ENCODE data around the gene MBD3. TPM values are rescaled to one million over a fixed set of nuclear protein-coding genes. Genes with fewer than 3 reads are reported as not detected.

The MBD3 gene
- polyA plus RNA-seq, 6 donors from 2014 or later, result 7.7 to 24.4 (median 12.9) TPM

DNA sequence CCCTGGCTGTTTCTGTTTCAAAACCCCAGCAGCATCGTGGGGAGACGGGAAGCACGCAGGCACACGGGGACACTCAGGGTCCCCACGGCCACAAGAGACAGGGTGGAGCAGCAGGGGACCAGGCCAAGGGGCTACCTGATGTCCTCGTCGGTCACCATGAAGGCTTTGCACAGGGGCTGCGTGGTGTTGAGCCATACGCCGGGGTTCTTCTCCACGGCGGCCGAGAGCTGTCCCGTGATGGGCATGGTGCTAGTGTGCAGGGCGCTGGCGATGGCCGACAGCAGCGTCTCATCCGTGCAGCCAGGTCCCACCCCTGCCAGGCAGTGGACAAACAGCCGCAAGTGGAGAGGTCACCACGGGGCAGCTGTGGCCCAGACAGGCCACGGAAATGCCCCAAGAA lies 11.7 kb downstream of the MBD3 start:
- Mint-ChIP-seq H3K4me1 (peaks cover 2 to 12% (median 6%) of the 10 kb centered on the region in 3 donors), H3K36me3 (peaks cover 0 to 3% of the 10 kb centered on the region in 2 donors), H3K27ac (no peak overlapping the region), H3K9me3 (no peaks in the 10 kb centered on the region), H3K4me3 (no peak overlapping the region), H3K27me3 (no peaks in the 10 kb centered on the region)
- ATAC-seq (ENCODE audit: low read depth in 2 of 2), result no peak
- no peak for DNase-seq

DNA sequence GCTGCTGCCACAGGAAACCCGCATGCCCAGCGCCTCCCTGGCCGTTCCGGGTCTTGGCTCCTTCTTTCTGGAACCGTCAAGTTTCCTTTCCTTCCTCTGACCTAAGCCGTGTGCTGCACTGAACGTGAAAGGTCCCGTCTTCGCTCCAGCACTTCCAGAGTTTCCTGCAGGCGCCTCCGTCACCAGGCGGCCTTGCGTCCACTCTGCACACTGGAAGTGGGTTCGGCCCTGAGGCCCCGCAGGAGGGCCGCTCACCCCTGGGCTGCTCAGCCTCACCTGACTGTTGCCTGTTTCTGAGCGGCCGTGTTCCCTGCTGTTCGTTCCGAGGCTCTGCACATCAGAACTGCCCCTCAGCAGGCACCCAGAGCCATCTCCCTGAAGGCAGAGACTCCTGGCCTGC lies 12.3 kb downstream of the MBD3 start:
- no peak for DNase-seq
- H3K27me3 Mint-ChIP-seq, result no peaks in the 10 kb centered on the region
- H3K27ac Mint-ChIP-seq, result no peak overlapping the region
- peaks cover 0 to 8% of the 10 kb centered on the region in 2 donors for H3K36me3 Mint-ChIP-seq
- peaks cover 6 to 7% (median 6%) of the 10 kb centered on the region in 3 donors for H3K4me1 Mint-ChIP-seq
- no peaks in the 10 kb centered on the region for H3K9me3 Mint-ChIP-seq
- ATAC-seq (ENCODE audit: low read depth in 2 of 2), result no peak
- H3K4me3 Mint-ChIP-seq, result peak overlapping the region in 1 of 8 donors; percentile 47

DNA sequence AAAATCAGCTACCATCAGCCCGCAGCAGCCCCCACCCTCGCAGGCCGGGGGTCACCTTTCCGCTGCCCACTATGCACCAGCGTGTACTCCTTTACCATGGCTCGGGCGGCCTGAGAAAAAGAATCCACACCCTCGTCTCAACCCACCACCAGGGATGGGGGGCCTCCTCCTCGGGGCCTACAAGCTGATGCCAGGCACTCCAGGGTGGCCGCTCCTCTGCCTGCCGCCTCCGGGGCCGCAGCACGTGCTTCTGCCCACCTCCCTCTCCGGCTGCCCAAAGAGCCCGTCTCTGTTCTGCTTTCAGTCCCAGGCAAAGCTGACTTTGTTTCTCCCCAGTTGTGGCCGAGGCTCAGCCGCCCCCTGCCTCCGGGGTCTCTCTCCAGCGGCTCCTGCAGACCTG lies 13.4 kb downstream of the MBD3 start:
- no peaks in the 10 kb centered on the region for H3K9me3 Mint-ChIP-seq
- ATAC-seq (ENCODE audit: low read depth in 2 of 2) (no peak), DNase-seq (no peak)
- H3K4me3 Mint-ChIP-seq, result no peak overlapping the region
- peak overlapping the region in 1 of 6 donors; percentile 82 for H3K27ac Mint-ChIP-seq
- H3K4me1 Mint-ChIP-seq, result peaks cover 5% of the 10 kb centered on the region in 3 donors
- H3K36me3 Mint-ChIP-seq, result peaks cover 0 to 8% of the 10 kb centered on the region in 2 donors
- H3K27me3 Mint-ChIP-seq, result no peaks in the 10 kb centered on the region

DNA sequence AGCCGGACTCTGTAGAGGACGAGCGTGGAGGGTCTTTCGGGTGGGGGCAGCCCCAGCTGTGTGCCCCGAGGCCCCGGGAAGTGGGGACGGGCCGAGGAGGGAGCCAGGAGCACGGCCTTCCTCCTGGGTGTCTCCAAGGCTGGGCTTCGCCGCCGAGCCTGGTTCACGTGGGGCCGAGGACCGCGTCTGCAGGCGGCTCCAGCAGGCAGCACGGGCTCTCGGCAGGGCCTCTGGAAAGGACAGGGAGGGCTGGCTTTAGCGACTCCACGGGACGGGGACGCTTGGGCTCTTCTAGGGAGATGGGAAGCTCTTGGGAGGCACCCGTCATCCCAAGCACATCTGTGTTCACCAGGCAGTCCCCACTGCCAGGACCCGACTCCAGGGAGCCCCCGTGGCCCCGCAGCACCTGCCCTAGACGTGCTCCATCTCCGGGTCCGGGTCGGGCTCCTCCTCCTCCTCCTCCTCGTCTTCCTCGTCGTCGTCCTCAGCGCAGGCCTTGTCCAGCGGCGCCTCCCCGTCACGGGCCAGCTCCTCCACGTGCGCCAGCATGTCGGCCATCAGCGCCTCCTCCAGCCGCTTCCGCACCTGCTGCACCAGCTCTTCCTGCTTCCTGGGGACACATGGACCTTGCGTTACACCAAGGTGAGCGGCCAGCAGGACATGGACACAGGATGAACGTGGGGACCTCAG lies 14.6 kb downstream of the MBD3 start:
- Mint-ChIP-seq H3K27me3 (no peaks in the 10 kb centered on the region), H3K9me3 (no peaks in the 10 kb centered on the region), H3K36me3 (peaks cover 0 to 8% of the 10 kb centered on the region in 2 donors), H3K27ac (no peak overlapping the region), H3K4me1 (peaks cover 4 to 8% (median 5%) of the 10 kb centered on the region in 3 donors), H3K4me3 (peak overlapping the region in 1 of 8 donors; percentile 50)
- no peak for DNase-seq
- no peak for ATAC-seq (ENCODE audit: low read depth in 2 of 2)

DNA sequence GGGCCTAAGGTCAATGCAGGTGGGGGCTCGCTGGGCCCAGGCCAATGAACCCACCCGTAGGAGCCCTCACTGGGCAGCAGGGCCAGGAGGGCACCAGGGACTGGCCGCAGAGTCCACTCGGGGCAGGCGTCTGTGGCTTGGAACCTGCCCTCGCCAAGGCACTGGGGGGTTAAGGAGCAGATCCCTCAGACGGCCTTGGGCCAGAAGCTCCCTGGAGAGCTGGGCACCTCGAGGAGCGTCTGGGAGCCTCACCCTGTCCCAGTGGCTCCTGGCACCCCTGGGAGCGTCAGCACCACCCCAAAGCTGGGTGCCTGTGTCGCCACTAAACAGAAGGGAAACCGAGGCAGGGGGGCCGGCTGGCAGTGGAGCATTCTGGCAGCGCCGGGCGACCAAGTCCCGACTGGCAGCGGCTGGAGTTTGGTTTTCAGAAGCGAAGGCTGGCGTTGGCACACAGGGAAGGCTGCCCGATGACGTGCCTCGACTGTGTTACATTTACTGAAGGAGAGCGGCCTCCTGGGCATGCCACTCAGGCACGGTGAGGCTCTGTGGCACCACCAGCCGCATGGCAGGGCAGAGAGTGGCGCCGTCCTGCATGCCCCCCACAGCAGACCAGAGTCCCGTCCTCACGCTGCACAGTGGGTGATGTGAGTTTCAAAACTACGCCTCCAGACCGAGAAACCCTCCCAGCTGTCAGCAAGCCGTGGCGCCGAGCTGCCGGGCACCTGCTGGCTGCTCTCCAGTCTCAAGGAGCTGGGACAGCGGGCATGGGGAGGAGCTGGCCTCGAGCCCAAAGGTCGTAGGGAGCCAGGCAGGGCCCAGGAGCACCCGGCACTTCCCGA lies 15.4 kb downstream of the MBD3 start:
- no peaks in the 10 kb centered on the region for H3K27me3 Mint-ChIP-seq
- no peak overlapping the region for H3K27ac Mint-ChIP-seq
- no peak overlapping the region for H3K4me3 Mint-ChIP-seq
- H3K4me1 Mint-ChIP-seq, result peaks cover 4 to 8% (median 5%) of the 10 kb centered on the region in 3 donors
- DNase-seq (no peak), ATAC-seq (ENCODE audit: low read depth in 2 of 2) (no peak)
- no peaks in the 10 kb centered on the region for H3K9me3 Mint-ChIP-seq
- H3K36me3 Mint-ChIP-seq, result peaks cover 0 to 8% of the 10 kb centered on the region in 2 donors

DNA sequence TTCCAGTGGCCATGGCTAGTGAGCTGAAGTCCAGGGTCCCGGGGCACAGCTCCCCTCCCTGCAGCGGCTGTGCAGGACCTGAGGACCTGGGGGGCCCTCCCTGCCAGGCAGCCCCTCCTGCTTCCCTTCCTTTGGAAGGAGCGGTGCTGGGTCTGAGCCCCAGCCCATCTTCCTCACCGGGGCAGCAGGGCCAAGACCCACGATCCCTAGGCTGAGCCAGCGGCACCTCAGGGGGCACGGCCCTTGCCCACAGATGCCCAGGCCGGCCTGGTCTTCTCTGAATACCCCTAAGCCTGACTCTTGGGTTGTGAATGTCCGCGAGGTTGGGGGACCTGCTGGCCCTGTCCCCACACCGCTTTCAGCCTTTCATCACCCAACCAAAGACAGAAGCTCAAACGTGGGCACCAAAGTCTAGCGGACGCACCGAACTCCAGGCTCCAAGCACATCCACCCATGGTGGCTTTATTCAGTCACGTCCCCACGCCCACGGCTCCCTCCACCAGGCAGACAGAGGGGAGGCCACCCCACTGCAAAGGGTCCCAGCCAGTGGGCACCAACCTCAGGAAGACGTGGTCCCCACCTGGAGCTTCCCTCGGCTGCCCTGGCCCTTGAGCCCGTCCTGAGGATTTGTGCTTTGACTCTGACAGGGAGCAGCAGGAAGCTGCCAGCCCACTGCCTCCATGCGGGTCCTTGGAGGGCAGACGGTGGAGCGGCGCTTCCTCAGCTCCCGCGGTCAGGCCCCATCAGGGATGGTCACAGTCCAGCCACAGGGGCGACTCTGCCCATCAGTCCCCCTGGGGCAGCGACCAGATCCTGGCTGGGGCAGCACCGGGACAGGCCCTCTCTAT lies 16.2 kb downstream of the MBD3 start:
- H3K27me3 Mint-ChIP-seq, result no peaks in the 10 kb centered on the region
- peaks cover 4 to 8% (median 5%) of the 10 kb centered on the region in 3 donors for H3K4me1 Mint-ChIP-seq
- peaks cover 0 to 8% of the 10 kb centered on the region in 2 donors for H3K36me3 Mint-ChIP-seq
- no peak overlapping the region for H3K4me3 Mint-ChIP-seq
- no peaks in the 10 kb centered on the region for H3K9me3 Mint-ChIP-seq
- DNase-seq (no peak), ATAC-seq (ENCODE audit: low read depth in 2 of 2) (no peak)
- peak overlapping the region in 1 of 6 donors; percentile 52 for H3K27ac Mint-ChIP-seq

DNA sequence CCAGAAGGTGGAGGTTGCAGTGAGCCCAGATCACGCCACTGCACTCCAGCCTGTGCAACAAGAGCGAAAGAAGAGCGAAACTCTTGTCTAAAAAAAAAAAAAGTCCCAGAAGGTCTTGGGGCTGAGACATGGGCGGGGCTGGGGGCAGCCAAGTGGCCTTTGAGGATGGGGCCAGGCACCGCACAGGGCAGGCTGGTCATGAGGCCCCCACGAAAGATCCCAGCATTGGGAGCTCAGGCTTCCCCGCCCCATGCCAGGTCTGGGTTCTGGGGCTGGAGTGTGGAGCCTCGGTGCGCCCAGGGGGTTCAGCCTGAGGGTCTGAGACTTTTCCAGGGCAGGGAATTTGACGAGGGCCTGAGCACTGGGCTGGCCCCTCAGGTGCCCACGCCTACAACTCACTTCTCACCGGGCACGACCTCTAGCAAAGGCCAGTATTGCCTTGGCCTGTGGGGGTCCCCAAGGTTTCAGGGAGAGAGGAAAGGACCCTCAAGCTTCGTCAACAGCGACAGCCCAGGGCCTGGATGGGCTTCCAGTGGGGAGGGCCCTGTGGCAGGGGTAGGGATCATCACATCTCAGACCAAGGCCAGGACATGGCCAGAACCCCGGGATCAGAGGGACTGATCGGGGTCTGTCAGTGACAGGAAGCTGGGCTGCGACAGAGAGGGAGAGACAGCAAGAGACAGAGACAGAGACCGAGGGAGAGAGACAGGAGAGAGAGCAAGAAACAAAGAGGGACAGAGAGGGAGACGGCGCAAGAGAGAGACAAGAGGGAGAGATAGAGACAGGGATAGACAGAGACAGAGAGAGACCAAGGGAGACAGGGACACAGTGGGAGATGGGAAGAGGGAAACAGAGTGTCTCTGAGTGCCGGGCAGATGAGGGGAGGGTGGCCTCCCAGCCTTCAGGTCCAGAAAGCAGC lies 17.1 kb downstream of the MBD3 start:
- ATAC-seq (ENCODE audit: low read depth in 2 of 2) (no peak), DNase-seq (no peak)
- Mint-ChIP-seq H3K4me1 (peaks cover 4 to 9% (median 5%) of the 10 kb centered on the region in 3 donors), H3K27me3 (peaks cover 0 to 1% (median under 1%) of the 10 kb centered on the region in 3 donors), H3K36me3 (peaks cover 0 to 8% of the 10 kb centered on the region in 2 donors), H3K9me3 (no peaks in the 10 kb centered on the region), H3K27ac (peak overlapping the region in 2 of 6 donors; percentile 52 to 76), H3K4me3 (no peak overlapping the region)

DNA sequence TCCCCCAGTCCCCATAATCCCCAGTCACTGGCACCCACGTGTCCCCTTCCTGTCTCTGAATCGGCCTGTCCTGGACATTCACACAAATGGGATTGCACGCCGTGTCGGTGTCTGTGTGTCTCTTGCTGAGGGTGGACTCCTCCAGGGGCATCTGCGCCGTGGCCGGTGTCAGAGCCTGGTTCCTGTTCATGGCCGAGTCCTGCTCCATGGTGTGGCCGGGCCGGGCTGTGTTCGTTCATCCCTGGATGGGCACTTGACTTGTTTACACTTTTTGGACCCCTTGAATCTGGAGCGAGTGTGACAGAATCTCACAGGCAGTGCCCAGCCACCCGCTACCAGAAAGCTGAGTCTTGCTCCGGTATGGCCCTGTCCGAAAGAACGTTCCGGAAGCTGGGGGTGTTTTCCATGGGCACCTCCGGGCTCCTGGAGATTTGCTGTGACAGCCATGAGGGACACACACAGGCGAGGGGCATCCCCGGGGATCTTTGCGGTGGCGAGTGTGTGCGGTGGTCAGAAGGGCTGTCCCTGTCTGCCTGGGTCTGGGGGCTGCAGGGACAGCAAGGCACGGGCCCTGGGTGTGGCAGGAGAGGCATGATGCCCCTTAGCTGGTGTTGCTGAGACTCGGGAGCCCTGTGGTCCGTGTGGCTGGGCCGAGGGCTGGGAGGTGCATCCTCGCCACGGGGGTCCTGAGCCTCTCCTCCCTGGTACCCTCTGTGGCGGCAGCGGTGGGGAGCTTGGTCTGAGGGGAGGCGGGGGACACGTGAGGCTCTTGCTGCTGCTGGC lies 18.1 kb downstream of the MBD3 start:
- peaks cover 0 to 8% of the 10 kb centered on the region in 2 donors for H3K36me3 Mint-ChIP-seq
- H3K9me3 Mint-ChIP-seq, result no peaks in the 10 kb centered on the region
- H3K4me1 Mint-ChIP-seq, result peaks cover 12 to 18% (median 12%) of the 10 kb centered on the region in 3 donors
- H3K27ac Mint-ChIP-seq, result no peak overlapping the region
- no peak for DNase-seq
- peak overlapping the region in 1 of 8 donors; percentile 15 for H3K4me3 Mint-ChIP-seq
- peaks cover 6 to 12% (median 11%) of the 10 kb centered on the region in 3 donors for H3K27me3 Mint-ChIP-seq
- no peak for ATAC-seq (ENCODE audit: low read depth in 2 of 2)

DNA sequence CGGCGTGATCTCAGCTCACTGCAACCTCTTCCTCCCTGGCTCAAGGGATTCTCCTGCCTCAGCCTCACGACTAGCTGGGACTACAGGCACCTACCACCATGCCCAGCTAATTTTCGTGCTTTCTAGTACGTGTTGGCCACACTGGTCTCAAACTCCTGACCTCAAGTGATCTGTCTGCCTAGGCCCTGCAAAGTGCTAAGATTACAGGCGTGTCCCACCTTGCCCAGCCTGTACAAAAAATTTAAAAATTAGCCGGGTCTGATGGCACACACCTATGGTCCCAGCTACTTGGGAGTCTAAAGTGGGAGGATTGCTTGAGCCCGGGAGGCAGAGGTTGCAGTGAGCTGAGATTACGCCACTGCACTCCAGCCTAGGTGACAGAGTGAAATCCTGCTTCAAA lies 19.9 kb downstream of the MBD3 start:
- H3K9me3 Mint-ChIP-seq, result no peaks in the 10 kb centered on the region
- DNase-seq (no peak), ATAC-seq (ENCODE audit: low read depth in 2 of 2) (no peak)
- no peak overlapping the region for H3K4me3 Mint-ChIP-seq
- peaks cover 6 to 16% (median 13%) of the 10 kb centered on the region in 3 donors for H3K27me3 Mint-ChIP-seq
- no peak overlapping the region for H3K27ac Mint-ChIP-seq
- H3K4me1 Mint-ChIP-seq, result peaks cover 14 to 20% (median 16%) of the 10 kb centered on the region in 3 donors
- peaks cover 0 to 8% of the 10 kb centered on the region in 2 donors for H3K36me3 Mint-ChIP-seq

DNA sequence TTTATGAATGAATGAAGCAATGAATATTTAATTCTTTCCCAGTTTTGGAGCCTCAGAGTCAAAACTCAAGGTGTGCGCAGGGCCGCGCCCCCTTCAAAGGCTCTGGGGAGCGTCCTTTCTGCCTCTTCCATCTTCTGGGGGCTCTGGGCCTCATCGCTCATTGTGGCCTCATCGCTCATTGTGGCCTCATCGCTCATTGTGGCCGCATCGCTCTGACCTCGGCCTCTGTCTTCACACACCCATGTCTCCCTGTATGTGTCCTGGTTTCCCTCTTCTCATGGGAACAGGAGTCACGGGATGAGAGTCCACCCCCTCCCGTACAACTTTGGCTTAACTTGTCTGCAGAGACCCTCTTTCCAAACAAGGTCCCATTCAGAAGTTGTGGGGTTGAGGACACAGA lies 21.3 kb downstream of the MBD3 start:
- peaks cover 14 to 20% (median 16%) of the 10 kb centered on the region in 3 donors for H3K4me1 Mint-ChIP-seq
- no peak for DNase-seq
- no peaks in the 10 kb centered on the region for H3K9me3 Mint-ChIP-seq
- H3K27me3 Mint-ChIP-seq, result peaks cover 6 to 16% (median 13%) of the 10 kb centered on the region in 3 donors
- H3K36me3 Mint-ChIP-seq, result peaks cover 0 to 8% of the 10 kb centered on the region in 2 donors
- peak overlapping the region in 1 of 6 donors; percentile 70 for H3K27ac Mint-ChIP-seq
- H3K4me3 Mint-ChIP-seq, result no peak overlapping the region
- ATAC-seq (ENCODE audit: low read depth in 2 of 2), result no peak

DNA sequence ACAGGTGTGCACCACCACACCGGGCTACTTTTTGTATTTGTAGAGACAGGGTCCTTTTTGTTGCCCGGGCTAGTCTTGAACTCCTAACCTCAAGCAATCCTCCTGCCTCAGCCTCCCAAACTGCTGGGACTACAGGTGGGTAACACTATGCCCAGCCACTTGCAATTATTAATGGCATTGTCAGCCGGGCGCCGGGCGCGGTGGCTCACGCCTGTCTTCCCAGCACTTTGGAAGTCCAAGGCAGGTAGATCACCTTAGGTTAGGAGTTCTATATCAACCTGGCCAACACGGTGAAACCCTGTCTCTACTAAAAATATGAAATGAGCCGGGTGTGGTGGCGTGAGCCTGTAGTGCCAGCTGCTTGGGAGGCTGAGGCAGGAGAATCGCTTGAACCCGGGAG lies 21.8 kb downstream of the MBD3 start:
- peaks cover 0 to 4% of the 10 kb centered on the region in 2 donors for H3K36me3 Mint-ChIP-seq
- DNase-seq (no peak), ATAC-seq (ENCODE audit: low read depth in 2 of 2) (no peak)
- H3K9me3 Mint-ChIP-seq, result no peaks in the 10 kb centered on the region
- peak overlapping the region in 3 of 8 donors; percentile 35 to 69 (median 67) for H3K4me3 Mint-ChIP-seq
- H3K27ac Mint-ChIP-seq, result peak overlapping the region in 1 of 6 donors; percentile 21
- H3K27me3 Mint-ChIP-seq, result peaks cover 6 to 16% (median 13%) of the 10 kb centered on the region in 3 donors
- peaks cover 14 to 17% (median 15%) of the 10 kb centered on the region in 3 donors for H3K4me1 Mint-ChIP-seq
